Liver (tissue), 9 donors: ENCODE results near the gene ZFYVE26. TPM values are rescaled to one million over a fixed set of nuclear protein-coding genes. Genes with fewer than 3 reads are reported as not detected.

Source experiments
- DNase-seq: peaks from one replicate; pipeline ENCODE4 v3.0.0-alpha.2; 2017; ENCODE audit warnings: low spot score
- H3K27ac ChIP-seq, 2 donors: one replicate each; pipeline ENCODE4 v1.7.0; 2013; ENCODE audit warnings: inconsistent platforms in 2 of 2, low read length in 2 of 2, control low read depth in 1 of 2, low read depth in 1 of 2, mild to moderate bottlenecking in 1 of 2
- H3K27me3 ChIP-seq, 4 donors: one replicate each; pipeline versions ENCODE4 v1.6.1 to v1.7.0; 2013; ENCODE audit warnings: low read length in 3 of 4, inconsistent platforms in 1 of 4, mild to moderate bottlenecking in 1 of 4, moderate library complexity in 1 of 4; ENCODE audit not compliant: control insufficient read depth in 4 of 4, insufficient read depth in 4 of 4
- H3K36me3 ChIP-seq, 4 donors: one replicate each; pipeline versions ENCODE4 v1.6.1 to v1.7.0; 2013; ENCODE audit warnings: low read length in 3 of 4, mild to moderate bottlenecking in 3 of 4, low read depth in 1 of 4, moderate library complexity in 1 of 4; ENCODE audit not compliant: control insufficient read depth in 4 of 4, insufficient read depth in 3 of 4
- H3K4me1 ChIP-seq, 4 donors: one replicate each; pipeline versions ENCODE4 v1.6.1 to v1.7.0; 2013; ENCODE audit warnings: low read length in 3 of 4, mild to moderate bottlenecking in 3 of 4, moderate library complexity in 1 of 4; ENCODE audit not compliant: control insufficient read depth in 4 of 4, insufficient read depth in 4 of 4
- H3K4me3 ChIP-seq, 3 donors: one replicate each; pipeline versions ENCODE4 v1.6.1 to v1.7.0; 2013; ENCODE audit warnings: low read length in 3 of 3, control low read depth in 1 of 3, low read depth in 1 of 3, mild to moderate bottlenecking in 1 of 3
- H3K9ac ChIP-seq, 2 donors: one replicate each; pipeline ENCODE4 v1.7.0; 2013; ENCODE audit warnings: low read length in 2 of 2, mild to moderate bottlenecking in 2 of 2, moderate library complexity in 2 of 2, control low read depth in 1 of 2, low read depth in 1 of 2
- H3K9me3 ChIP-seq, 4 donors: one replicate each; pipeline versions ENCODE4 v1.6.1 to v1.7.0; 2013; ENCODE audit warnings: low read length in 3 of 4; ENCODE audit not compliant: control insufficient read depth in 4 of 4
- ATF3 ChIP-seq: IDR thresholded peaks from 2 replicates; pipeline ENCODE4 v1.6.1; 2016; ENCODE audit warnings: antibody characterized with exemption
- CTCF ChIP-seq: fragments of 150-350 bp; IDR thresholded peaks from 2 replicates; pipeline ENCODE4 v1.5.1; 2017; ENCODE audit warnings: improper control_type of control experiment, low read depth, low read length; ENCODE audit not compliant: missing input control
- EGR1 ChIP-seq, 2 donors: IDR thresholded peaks; 2 replicates each; pipeline ENCODE4 v1.6.1; 2016 to 2018; ENCODE audit warnings: antibody characterized with exemption in 2 of 2, low read depth in 2 of 2
- FOXA1 ChIP-seq: IDR thresholded peaks from 2 replicates; pipeline ENCODE4 v1.6.1; 2016; ENCODE audit warnings: antibody characterized with exemption
- FOXA2 ChIP-seq: IDR thresholded peaks from 2 replicates; pipeline ENCODE4 v1.6.1; 2016; ENCODE audit warnings: antibody characterized with exemption
- GABPA ChIP-seq, 2 donors: IDR thresholded peaks in 1 of 2; conservative IDR thresholded peaks in 1 of 2; 2 replicates each; pipeline ENCODE4 v1.6.1; 2016; ENCODE audit warnings: antibody characterized with exemption in 2 of 2, mild to moderate bottlenecking in 1 of 2, moderate library complexity in 1 of 2
- HNF4A ChIP-seq, 2 donors: conservative IDR thresholded peaks; 2 replicates each; pipeline ENCODE4 v1.6.1; 2016; ENCODE audit warnings: antibody characterized with exemption in 2 of 2, mild to moderate bottlenecking in 2 of 2
- HNF4G ChIP-seq: IDR thresholded peaks from 2 replicates; pipeline ENCODE4 v1.6.1; 2016; ENCODE audit warnings: antibody characterized with exemption
- JUND ChIP-seq, 2 donors: IDR thresholded peaks; 2 replicates each; pipeline ENCODE4 v1.6.1; 2016; ENCODE audit warnings: antibody characterized with exemption in 2 of 2
- MAX ChIP-seq: IDR thresholded peaks from 2 replicates; pipeline ENCODE4 v1.6.1; 2016; ENCODE audit warnings: antibody characterized with exemption
- RAD21 ChIP-seq, 2 donors: IDR thresholded peaks; 2 replicates each; pipeline ENCODE4 v1.6.1; 2016; ENCODE audit warnings: antibody characterized with exemption in 2 of 2, mild to moderate bottlenecking in 2 of 2
- REST ChIP-seq: IDR thresholded peaks from 2 replicates; pipeline ENCODE4 v1.6.1; 2016; ENCODE audit warnings: antibody characterized with exemption, mild to moderate bottlenecking
- RXRA ChIP-seq, 2 donors: IDR thresholded peaks; 2 replicates each; pipeline ENCODE4 v1.6.1; 2017 to 2018; ENCODE audit warnings: antibody characterized with exemption in 2 of 2, mild to moderate bottlenecking in 1 of 2
- SP1 ChIP-seq: IDR thresholded peaks from 2 replicates; pipeline ENCODE4 v1.6.1; 2018; ENCODE audit warnings: antibody characterized with exemption, mild to moderate bottlenecking
- TAF1 ChIP-seq: conservative IDR thresholded peaks from 2 replicates; pipeline ENCODE4 v1.6.1; 2016; ENCODE audit warnings: antibody characterized with exemption, mild to moderate bottlenecking
- YY1 ChIP-seq: IDR thresholded peaks from 2 replicates; pipeline ENCODE4 v1.6.1; 2016; ENCODE audit warnings: antibody characterized with exemption, mild to moderate bottlenecking
- ZBTB33 ChIP-seq: IDR thresholded peaks from 2 replicates; pipeline ENCODE4 v1.6.1; 2016; ENCODE audit warnings: antibody characterized with exemption
- WGBS: extraction: QIAGEN DNeasy Blood & Tissue Kit; methylation state at CpG from one replicate; pipeline ENCODE4 v1.1.7; 2013; 5-methylcytosine and 5-hydroxymethylcytosine counted together
- polyA plus RNA-seq, 2 donors: library from polyadenylated mRNA; stranded (reverse) in 1 of 2; unstranded in 1 of 2; fragments of 200-250 nt in 1 of 2; fragments of >200 nt in 1 of 2; fragmentation: Nextera tagmentation in 1 of 2; extraction: Ambion mirVana in 1 of 2; gene quantifications; one replicate each; pipeline versions ENCODE4 v1.2.1 to v1.2.3, GENCODE V29; 2013 to 2015
- total RNA-seq, 2 donors: library from RNA; depleted of rRNA; stranded (reverse); fragments of >200 nt; gene quantifications; one replicate each; pipeline ENCODE4 v1.2.3, GENCODE V29; 2014
- donor health status: healthy.
- donor health status: healthy.
- donor health status: healthy.
- donor health status: healthy.
- donor health status: healthy.

Gene ZFYVE26
- total and polyA plus RNA-seq, 4 donors, result 2.4 to 17.2 (median 7.7) TPM

GRCh38 chr14:67736771-67737170, 79.6 kb downstream of the ZFYVE26 start:
- no peak overlapping the region for H3K27ac ChIP-seq
- 79% methylated on average over 4 of the region's 4 CpGs for WGBS
- DNase-seq, result no peak

More at GRCh38 chr14:67736771-67737170, 79.6 kb downstream of the ZFYVE26 start:
- H3K27me3 ChIP-seq, result no peaks in the 10 kb centered on the region
- H3K4me3 ChIP-seq, result no peak overlapping the region
- H3K36me3 ChIP-seq, result no peaks in the 10 kb centered on the region
- TF ChIP-seq JUND (IDR thresholded peaks at IDR 0.05) (no peak), HNF4A (conservative IDR thresholded peaks at IDR 0.05) (no peak), FOXA1 (no peak), EGR1 (IDR thresholded peaks at IDR 0.05; ENCODE audit: low read depth in 2 of 2) (no peak), ZBTB33 (no peak), ATF3 (no peak), HNF4G (no peak), SP1 (no peak), REST (no peak), GABPA (IDR thresholded peaks at IDR 0.05 in 1 of 2, conservative IDR thresholded peaks at IDR 0.05 in 1 of 2) (no peak), YY1 (no peak), FOXA2 (no peak), RXRA (IDR thresholded peaks at IDR 0.05) (no peak), RAD21 (IDR thresholded peaks at IDR 0.05) (no peak), MAX (no peak), CTCF (no peak), TAF1 (no peak)
- no peaks in the 10 kb centered on the region for H3K9me3 ChIP-seq
- H3K4me1 ChIP-seq, result peaks cover 0 to 8% (median 3%) of the 10 kb centered on the region in 4 donors
- H3K9ac ChIP-seq, result no peak overlapping the region
